GM18873 (cell line): ENCODE results near the gene TDRD5.
"Not testable (repeated sequence)": the region's sequence is repeated elsewhere in the genome, so short reads cannot be mapped to it uniquely, and the experiment has no call there.

Experiments used
- ATAC-seq: cut with Tn5 transposase; IDR thresholded peaks from one replicate; pipeline ENCODE4 v1.9.1; 2021; ENCODE audit warnings: mild to moderate bottlenecking, moderate library complexity, moderate number of reproducible peaks; ENCODE audit not compliant: unreplicated experiment, low FRiP score

TDRD5 gene

GRCh38 chr1:179591253-179591591 lies 410 bp upstream of the TDRD5 start:
- ATAC-seq, result no peak

GRCh38 chr1:179598631-179599030 lies 7.0 kb downstream of the TDRD5 start:
- no peak for ATAC-seq

GRCh38 chr1:179599623-179600249 lies 8.1 kb downstream of the TDRD5 start:
- no peak for ATAC-seq

- ATAC-seq, result no peak
Measured at GRCh38 chr1:179601093-179601492, 9.5 kb downstream of the TDRD5 start.

- ATAC-seq, result no peak
Measured at GRCh38 chr1:179612361-179612760, 20.7 kb downstream of the TDRD5 start.

GRCh38 chr1:179630719-179631118 lies 39.1 kb downstream of the TDRD5 start:
- ATAC-seq, result no peak

- ATAC-seq, result no peak
Measured at GRCh38 chr1:179632868-179633267, 41.2 kb downstream of the TDRD5 start.

GRCh38 chr1:179637211-179637860 lies 45.7 kb downstream of the TDRD5 start:
- ATAC-seq, result no peak

- no peak for ATAC-seq
Measured at GRCh38 chr1:179661018-179661417, 69.4 kb downstream of the TDRD5 start.

- ATAC-seq, result no peak
Measured at GRCh38 chr1:179663810-179664209, 72.2 kb downstream of the TDRD5 start.

GRCh38 chr1:179677882-179678281 lies 86.2 kb downstream of the TDRD5 start:
- no peak for ATAC-seq

GRCh38 chr1:179694530-179694929 lies 102.9 kb downstream of the TDRD5 start:
- ATAC-seq, result not testable (repeated sequence)

GRCh38 chr1:179702946-179703539 lies 111.4 kb downstream of the TDRD5 start:
- ATAC-seq, result no peak

GRCh38 chr1:179706339-179706941 lies 114.8 kb downstream of the TDRD5 start:
- no peak for ATAC-seq

- no peak for ATAC-seq
Measured at GRCh38 chr1:179707406-179707805, 115.8 kb downstream of the TDRD5 start.

- no peak for ATAC-seq
Measured at GRCh38 chr1:179708434-179709195, 117.0 kb downstream of the TDRD5 start.

- ATAC-seq, result no peak
Measured at GRCh38 chr1:179709841-179710329, 118.3 kb downstream of the TDRD5 start.

GRCh38 chr1:179714159-179714558 lies 122.5 kb downstream of the TDRD5 start:
- ATAC-seq, result no peak

GRCh38 chr1:179714623-179715022 lies 123.0 kb downstream of the TDRD5 start:
- no peak for ATAC-seq

GRCh38 chr1:179719272-179719671 lies 127.6 kb downstream of the TDRD5 start:
- ATAC-seq, result no peak

- ATAC-seq, result no peak
Measured at GRCh38 chr1:179728271-179728670, 136.6 kb downstream of the TDRD5 start.
